Fibroblast of villous mesenchyme (primary cell): ENCODE results near the gene OAS2. TPM values are rescaled to one million over a fixed set of nuclear protein-coding genes. Genes with fewer than 3 reads are reported as not detected.

Experiments
- DNase-seq: peaks from one replicate; pipeline ENCODE4 v3.0.0-alpha.2; 2010; ENCODE audit warnings: low read depth
- H3K4me3 ChIP-seq: 2 replicates; pipeline ENCODE4 v1.5.1; 2011; ENCODE audit warnings: low read depth, mild to moderate bottlenecking, low read length
- CTCF ChIP-seq: IDR thresholded peaks from 2 replicates; pipeline ENCODE4 v1.5.1; 2012; ENCODE audit warnings: low read depth, mild to moderate bottlenecking, low read length; ENCODE audit not compliant: insufficient read depth
- total RNA-seq: library from RNA; depleted of rRNA; stranded (reverse); fragments of >200 nt; gene quantifications from 2 replicates; pipeline ENCODE4 v1.2.3, GENCODE V29; 2012

The OAS2 gene
- total RNA-seq, 1 donor, result 5.6 TPM

- no peak for DNase-seq
- no peak overlapping the region for H3K4me3 ChIP-seq
- no peak for TF ChIP-seq CTCF
Observed at GRCh38 chr12:112942572-112942971, 35.7 kb upstream of the OAS2 start.

DNA sequence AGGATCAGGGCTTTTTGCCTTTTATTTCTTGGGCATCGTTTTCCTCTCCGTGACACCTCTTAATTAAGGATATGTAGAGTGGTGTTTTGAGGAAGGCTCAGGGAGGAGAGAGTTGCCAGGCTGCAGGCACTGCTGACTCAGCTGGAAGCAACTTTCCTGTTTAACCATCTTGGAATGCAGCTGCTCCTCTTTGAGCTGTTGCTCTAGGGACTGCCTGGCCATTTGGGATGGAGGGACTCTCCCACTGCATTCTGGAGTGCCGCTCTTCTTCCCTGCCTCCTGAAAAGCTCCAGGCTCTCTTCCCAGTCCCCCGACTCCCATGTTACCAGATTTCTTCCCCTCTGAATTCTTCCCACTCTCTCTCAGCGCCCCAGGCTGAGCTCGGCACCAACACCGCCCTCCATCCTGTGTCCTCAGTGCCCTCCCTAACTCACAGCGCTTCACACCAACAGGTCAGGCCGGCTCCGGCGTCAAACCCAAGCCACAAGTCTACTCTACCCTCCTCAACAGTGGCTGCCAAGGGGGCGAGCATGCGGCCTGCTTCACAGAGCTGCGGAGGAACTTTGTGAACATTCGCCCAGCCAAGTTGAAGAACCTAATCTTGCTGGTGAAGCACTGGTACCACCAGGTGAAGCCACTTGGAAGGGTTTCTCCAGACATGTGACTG lies 34.2 kb upstream of the OAS2 start:
- no peak for DNase-seq
- no peak overlapping the region for H3K4me3 ChIP-seq
- TF ChIP-seq CTCF, result no peak

DNA sequence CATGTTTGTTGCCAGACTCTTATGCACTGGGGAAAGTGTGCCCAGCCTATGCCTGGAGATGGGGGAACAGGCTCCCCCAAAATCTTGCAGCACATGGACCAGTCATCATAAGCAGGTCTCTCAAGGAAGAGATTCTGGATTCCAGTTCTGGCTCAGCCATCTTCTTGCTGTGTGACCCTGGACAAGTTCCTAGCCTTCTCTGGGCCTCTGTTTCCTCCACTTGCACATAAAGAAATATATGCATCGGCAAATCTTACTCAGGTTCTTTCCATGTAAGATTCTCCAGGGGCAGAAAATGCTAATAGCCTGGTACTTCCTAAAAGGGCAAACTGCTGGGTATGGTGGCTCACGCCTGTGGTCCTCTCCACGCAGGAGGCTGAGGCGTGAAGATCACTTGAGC lies 32.8 kb upstream of the OAS2 start:
- TF ChIP-seq CTCF, result no peak
- H3K4me3 ChIP-seq, result no peak overlapping the region
- DNase-seq, result no peak

GRCh38 chr12:112946236-112947000 lies 31.9 kb upstream of the OAS2 start:
- DNase-seq, result no peak

GRCh38 chr12:112947314-112947713 lies 31.0 kb upstream of the OAS2 start:
- no peak overlapping the region for H3K4me3 ChIP-seq
- no peak for TF ChIP-seq CTCF
- no peak for DNase-seq

More at GRCh38 chr12:112946236-112947000, 31.9 kb upstream of the OAS2 start:
- no peak for TF ChIP-seq CTCF
- no peak overlapping the region for H3K4me3 ChIP-seq

DNA sequence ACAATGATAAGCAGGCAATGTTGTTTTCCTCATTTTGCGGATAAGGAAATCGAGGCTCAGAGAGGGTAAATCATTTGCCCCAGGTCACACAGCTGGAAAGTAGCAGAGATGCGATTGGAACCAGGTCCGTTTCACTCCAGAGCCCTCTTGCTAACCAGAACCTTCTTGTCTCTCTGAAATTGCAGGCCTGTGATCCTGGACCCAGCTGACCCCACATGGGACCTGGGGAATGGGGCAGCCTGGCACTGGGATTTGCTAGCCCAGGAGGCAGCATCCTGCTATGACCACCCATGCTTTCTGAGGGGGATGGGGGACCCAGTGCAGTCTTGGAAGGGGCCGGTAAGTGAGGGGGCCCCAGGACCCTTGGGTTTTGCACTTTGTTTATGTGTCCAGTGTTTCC lies 30.6 kb upstream of the OAS2 start:
- H3K4me3 ChIP-seq, result no peak overlapping the region
- TF ChIP-seq CTCF, result no peak
- DNase-seq, result no peak
